GM18873 (cell line): ENCODE data around the gene CPT1C.
A peak's percentile ranks its signal among the peaks of the same experiment; 100 is the strongest.

Experiments
- ATAC-seq: cut with Tn5 transposase; IDR thresholded peaks from one replicate; pipeline ENCODE4 v1.9.1; 2021; ENCODE audit warnings: mild to moderate bottlenecking, moderate library complexity, moderate number of reproducible peaks; ENCODE audit not compliant: unreplicated experiment, low FRiP score

The CPT1C gene

DNA sequence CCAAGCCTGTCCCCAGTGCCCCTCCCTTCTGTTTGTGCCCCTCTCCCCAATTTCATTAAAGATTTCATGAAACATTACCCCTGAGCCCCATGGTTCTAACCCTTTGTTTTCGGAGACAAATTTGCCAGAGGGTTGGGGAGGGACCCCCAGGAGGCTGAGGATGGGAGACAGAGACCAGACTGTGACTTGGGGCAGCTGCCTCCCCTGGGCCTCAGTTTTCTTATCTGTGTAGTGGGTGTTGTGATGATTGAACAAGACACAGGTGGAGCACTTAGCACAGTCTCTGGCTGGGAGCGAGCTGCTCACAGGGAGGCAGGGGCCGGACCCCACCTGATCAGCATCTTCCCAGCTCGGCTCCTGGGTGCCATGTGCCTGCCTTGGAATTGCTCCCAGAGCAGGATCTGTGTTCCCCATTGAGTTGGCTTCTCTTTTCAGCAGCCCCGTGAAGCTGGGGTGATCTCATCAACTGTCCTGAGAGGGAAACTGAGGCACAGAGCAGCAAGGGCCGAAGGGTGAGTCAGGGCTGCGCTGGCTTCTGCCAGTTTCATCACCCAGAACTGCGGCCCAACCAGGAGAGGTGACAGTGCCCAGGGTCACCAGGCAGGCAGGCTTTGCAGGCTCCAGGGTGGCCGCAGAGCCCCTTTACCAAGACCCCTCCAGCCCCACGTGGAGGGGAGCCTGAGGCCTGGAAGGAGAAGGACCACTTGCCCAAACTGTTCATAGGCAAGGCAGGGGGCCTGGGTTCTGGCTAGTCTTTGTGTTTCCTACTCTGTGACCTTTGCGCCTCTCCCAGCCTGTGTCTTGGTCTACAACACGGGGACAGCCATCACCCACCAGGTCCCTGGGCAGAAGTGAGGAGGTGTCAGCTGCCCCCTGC lies 32.1 kb upstream of the CPT1C start:
- no peak for ATAC-seq

- ATAC-seq, result no peak
These were observed 30.5 kb upstream of the CPT1C start for GRCh38 chr19:49660338-49660961.

- ATAC-seq, result no peak
These were observed 28.9 kb upstream of the CPT1C start for GRCh38 chr19:49662011-49662410.

GRCh38 chr19:49663224-49663623 lies 27.7 kb upstream of the CPT1C start:
- ATAC-seq, result no peak

GRCh38 chr19:49664171-49665035 lies 26.5 kb upstream of the CPT1C start:
- no peak for ATAC-seq

DNA sequence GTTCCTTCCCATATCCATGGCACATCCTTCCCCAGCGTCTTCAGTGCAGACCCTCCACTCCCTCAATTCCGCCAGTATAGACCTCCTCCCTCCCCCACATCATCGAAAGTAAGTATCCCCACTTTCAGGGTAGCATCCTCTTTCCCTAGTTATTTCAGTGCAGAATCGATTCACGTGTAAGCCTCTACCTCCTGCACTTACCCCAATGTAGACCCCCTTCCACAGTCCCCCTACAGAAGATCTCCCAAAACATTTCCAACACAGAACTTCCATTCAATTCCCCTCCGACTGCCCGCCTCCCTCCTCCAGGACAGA lies 25.9 kb upstream of the CPT1C start:
- no peak for ATAC-seq

- peak; percentile 71 for ATAC-seq
These were observed 25.4 kb upstream of the CPT1C start, which contains the start of the genes BCL2L12 and IRF3 for GRCh38 chr19:49665351-49666119. Gene BCL2L12, plus strand, starts transcription at chr19:49665933. Its CDS starts 760 bp downstream, at chr19:49666693. Gene IRF3, minus strand, starts transcription at chr19:49665857. Its CDS starts 1,019 bp downstream, at chr19:49664838.

GRCh38 chr19:49666120-49666444 lies 24.8 kb upstream of the CPT1C start:
- no peak for ATAC-seq

GRCh38 chr19:49667473-49667872 lies 23.4 kb upstream of the CPT1C start:
- ATAC-seq, result no peak

DNA sequence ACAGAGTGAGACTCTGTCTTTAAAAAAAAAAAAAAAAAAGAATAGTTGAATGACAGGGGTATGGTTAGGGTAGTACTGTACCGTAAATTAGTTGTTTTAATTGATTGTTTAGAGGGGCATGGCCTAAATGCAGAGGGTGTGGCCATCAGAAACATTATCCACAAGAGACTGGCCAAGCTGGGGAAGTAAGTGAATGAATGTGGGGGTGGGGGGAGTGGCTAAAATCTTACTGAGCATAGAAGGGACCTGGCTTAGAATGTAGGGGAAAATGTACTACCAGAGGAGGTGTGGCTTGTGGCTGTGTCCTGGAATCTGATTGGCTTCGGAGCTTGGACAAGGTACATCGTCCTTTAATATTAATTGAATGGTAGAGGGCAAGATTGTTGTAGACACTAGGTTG lies 21.4 kb upstream of the CPT1C start:
- no peak for ATAC-seq

DNA sequence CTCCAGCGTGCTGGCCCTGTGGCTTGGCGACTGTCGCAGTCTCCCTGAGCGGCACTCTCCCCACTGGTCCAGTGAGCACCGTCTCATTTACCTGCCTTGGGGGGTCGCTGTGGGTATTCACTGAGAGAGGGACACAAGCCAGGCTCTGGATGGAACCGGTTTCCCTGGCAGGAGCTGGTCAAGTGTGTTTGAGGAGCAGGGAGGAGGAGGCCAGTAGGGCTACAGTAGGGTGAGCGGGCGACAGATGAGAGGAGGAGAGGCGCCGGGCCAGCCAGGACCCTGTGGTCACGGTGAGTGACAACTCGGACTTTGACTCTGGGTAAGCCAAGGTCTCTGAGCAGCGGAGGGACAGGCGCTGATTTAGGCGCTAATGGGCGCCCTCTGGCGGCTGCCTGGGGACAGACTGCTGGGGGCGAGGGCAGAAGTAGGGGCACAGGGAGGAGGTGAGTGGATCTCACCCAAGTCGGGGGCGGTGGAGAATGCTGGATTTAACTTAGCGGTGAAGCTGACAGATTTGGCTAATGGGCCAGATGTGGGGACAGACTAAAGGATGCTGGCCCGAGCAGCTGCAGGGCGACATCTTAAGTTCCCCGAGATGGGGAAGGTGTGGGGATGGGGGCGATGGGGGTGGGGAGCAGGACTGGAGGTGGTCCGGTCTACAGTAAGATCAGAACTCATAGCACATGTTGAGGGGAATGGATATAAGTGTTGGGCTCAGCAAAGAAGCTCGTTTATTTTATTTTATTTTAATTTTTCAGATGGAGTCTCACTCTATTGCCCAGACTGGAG lies 18.6 kb upstream of the CPT1C start:
- ATAC-seq, result no peak

- peak; percentile 16 for ATAC-seq
These were observed 14.7 kb upstream of the CPT1C start for GRCh38 chr19:49676136-49676783.

- ATAC-seq, result peak; percentile 58
These were observed 14.1 kb upstream of the CPT1C start for GRCh38 chr19:49676784-49677230.

- no peak for ATAC-seq
These were observed 13.6 kb upstream of the CPT1C start, which contains the start of gene PRMT1 for GRCh38 chr19:49677231-49677900. Gene PRMT1, plus strand, starts transcription at chr19:49677271. Its CDS starts 10 bp downstream, at chr19:49677281.

- no peak for ATAC-seq
These were observed 12.8 kb upstream of the CPT1C start for GRCh38 chr19:49677901-49678674.

DNA sequence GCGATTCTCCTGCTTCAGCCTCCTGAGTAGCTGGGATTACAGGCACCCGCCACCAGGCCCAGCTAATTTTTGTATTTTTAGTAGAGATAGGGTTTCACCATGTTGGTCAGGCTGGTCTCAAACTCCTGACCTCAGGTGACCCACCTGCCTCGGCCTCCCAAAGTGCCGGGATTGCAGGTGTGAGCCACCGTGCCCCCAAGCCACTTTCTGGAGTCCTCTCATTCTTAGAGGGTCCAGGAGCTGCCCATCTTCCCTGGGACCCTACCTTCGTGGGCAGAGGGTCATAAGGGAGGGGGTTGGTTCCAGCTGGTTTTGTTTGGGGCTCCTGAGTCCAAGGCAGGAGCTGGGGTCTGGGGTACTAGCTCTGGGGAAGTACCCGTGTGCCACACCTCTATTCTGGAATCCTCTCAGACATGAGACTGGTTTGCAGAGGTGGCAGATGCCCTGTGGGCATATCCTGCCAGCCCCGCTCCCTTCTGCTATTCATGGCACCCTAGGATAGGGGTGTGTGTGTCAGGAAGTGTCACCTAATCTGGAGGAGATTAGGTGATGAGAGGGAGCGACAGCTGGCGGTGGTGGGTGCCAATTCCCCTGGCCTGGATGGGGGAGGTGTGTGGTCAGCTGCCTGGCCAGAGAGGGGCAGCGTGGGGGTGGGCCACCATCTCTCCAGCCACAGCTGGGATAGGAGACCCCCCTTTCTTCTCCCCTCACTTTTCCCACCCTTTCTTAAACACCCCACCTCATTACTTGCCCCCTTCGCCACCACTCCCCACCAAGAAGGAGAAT lies 11.7 kb upstream of the CPT1C start:
- no peak for ATAC-seq
